BE2C (cell line): Measurements from ENCODE around the gene CFAP99.
"Not testable (repeated sequence)": the region's sequence is repeated elsewhere in the genome, so short reads cannot be mapped to it uniquely, and the experiment has no call there.

ENCODE experiments used
- DNase-seq: peaks from one replicate; pipeline ENCODE4 v3.0.0-alpha.2; 2020
- H3K27me3 ChIP-seq: fragments of 250-450 bp; sonication (Bioruptor Pico); 2 replicates; pipeline ENCODE4 v1.5.1; 2020; ENCODE audit warnings: mild to moderate bottlenecking
- H3K36me3 ChIP-seq: fragments of 250-450 bp; sonication (Bioruptor Pico); 2 replicates; pipeline ENCODE4 v1.5.1; 2020; ENCODE audit warnings: mild to moderate bottlenecking
- H3K4me1 ChIP-seq: fragments of 250-450 bp; sonication (Bioruptor Pico); 2 replicates; pipeline ENCODE4 v1.5.1; 2020
- H3K4me3 ChIP-seq: 2 replicates; pipeline ENCODE4 v1.5.1; 2011; ENCODE audit warnings: low read depth, low read length
- H3K9me3 ChIP-seq: fragments of 250-450 bp; sonication (Bioruptor Pico); 2 replicates; pipeline ENCODE4 v1.5.1; 2020
- CTCF ChIP-seq: IDR thresholded peaks from 2 replicates; pipeline ENCODE4 v1.5.1; 2012; ENCODE audit warnings: mild to moderate bottlenecking, low read depth, low read length

Gene CFAP99

GRCh38 chr4:2465032-2465431 lies 46.3 kb downstream of the CFAP99 start:
- TF ChIP-seq CTCF, result no peak
- no peak overlapping the region for H3K4me3 ChIP-seq
- no peak for DNase-seq
- H3K9me3 ChIP-seq, result no peaks in the 10 kb centered on the region; the same call in 1 of the 2 replicates
- no peaks in the 10 kb centered on the region for H3K27me3 ChIP-seq
- peaks cover 4% of the 10 kb centered on the region; the same call in 1 of the 2 replicates for H3K4me1 ChIP-seq
- H3K36me3 ChIP-seq, result peaks cover 3% of the 10 kb centered on the region; the same call in 1 of the 2 replicates

GRCh38 chr4:2465544-2465943 lies 46.8 kb downstream of the CFAP99 start:
- H3K4me1 ChIP-seq, H3K9me3 ChIP-seq, H3K4me3 ChIP-seq, DNase-seq, H3K27me3 ChIP-seq, H3K36me3 ChIP-seq: not testable (repeated sequence)

GRCh38 chr4:2468456-2469191 lies 49.9 kb downstream of the CFAP99 start, which contains the start of gene RNF4:
Gene RNF4 (plus strand): TSS chr4:2469106. CDS start chr4:2490494, 21,388 bp downstream.
- no peaks in the 10 kb centered on the region for H3K27me3 ChIP-seq
- H3K9me3 ChIP-seq, result no peaks in the 10 kb centered on the region
- peaks cover 35% of the 10 kb centered on the region for H3K36me3 ChIP-seq
- peak within 1 kb of the TSS; percentile 99 for H3K4me3 ChIP-seq
- no peak for TF ChIP-seq CTCF
- no peaks in the 10 kb centered on the region for H3K4me1 ChIP-seq
- DNase-seq, result peak; percentile 96

GRCh38 chr4:2469192-2469984 lies 50.6 kb downstream of the CFAP99 start:
- H3K36me3 ChIP-seq, result peaks cover 42% of the 10 kb centered on the region
- H3K27me3 ChIP-seq, result no peaks in the 10 kb centered on the region
- H3K4me3 ChIP-seq, result peak overlapping the region; percentile 99
- peak; percentile 48 for DNase-seq
- no peaks in the 10 kb centered on the region for H3K9me3 ChIP-seq
- no peaks in the 10 kb centered on the region for H3K4me1 ChIP-seq
- TF ChIP-seq CTCF, result no peak

GRCh38 chr4:2470791-2471190 lies 52.0 kb downstream of the CFAP99 start:
- H3K27me3 ChIP-seq, result no peaks in the 10 kb centered on the region
- no peak for DNase-seq
- H3K4me1 ChIP-seq, result no peaks in the 10 kb centered on the region
- no peaks in the 10 kb centered on the region for H3K9me3 ChIP-seq
- no peak for TF ChIP-seq CTCF
- peak overlapping the region; percentile 99; the same call in 1 of the 2 replicates for H3K4me3 ChIP-seq
- peaks cover 54% of the 10 kb centered on the region for H3K36me3 ChIP-seq

- Histone ChIP-seq H3K4me1 (no peaks in the 10 kb centered on the region), H3K9me3 (no peaks in the 10 kb centered on the region), H3K36me3 (peaks cover 61% of the 10 kb centered on the region), H3K27me3 (no peaks in the 10 kb centered on the region), H3K4me3 (no peak overlapping the region)
- no peak for DNase-seq
- TF ChIP-seq CTCF, result no peak
Observed at GRCh38 chr4:2472187-2472586, 53.4 kb downstream of the CFAP99 start.
